ENCODE results near the gene ANTKMT. TPM values are rescaled to one million over a fixed set of nuclear protein-coding genes. Genes with fewer than 3 reads are reported as not detected.

ANTKMT gene
- total RNA-seq, 1 donor from 2014 or later: 26.0 TPM

DNA sequence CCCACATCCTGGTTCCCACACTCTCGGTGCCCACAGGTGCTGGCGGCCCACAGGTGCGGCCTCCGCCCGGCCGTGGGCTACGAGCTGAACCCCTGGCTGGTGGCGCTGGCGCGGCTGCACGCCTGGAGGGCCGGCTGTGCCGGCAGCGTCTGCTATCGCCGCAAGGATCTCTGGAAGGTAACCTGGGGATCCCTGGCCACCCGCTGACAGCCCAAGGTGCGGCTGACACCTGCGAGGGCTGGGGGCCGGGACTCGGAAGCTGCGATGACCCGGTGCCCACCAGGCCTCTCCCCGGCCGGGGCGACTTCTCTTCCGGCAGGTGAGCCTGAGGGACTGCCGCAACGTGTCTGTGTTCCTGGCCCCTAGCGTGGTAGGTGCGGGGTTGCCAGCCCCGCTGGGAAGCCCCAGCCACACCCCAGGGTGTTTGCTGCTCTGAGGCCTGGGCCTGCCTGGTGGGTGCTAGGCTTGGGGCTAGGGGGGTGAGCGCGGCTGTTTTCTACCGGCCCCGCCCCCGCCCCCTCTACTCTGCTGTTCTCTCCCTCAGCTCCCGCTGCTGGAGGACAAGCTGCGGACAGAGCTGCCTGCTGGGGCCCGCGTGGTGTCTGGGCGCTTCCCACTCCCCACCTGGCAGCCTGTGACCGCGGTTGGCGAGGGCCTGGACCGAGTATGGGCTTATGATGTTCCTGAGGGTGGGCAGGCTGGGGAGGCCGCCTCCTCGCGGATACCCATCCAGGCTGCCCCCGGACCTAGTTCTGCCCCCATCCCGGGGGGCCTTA is 1.0 kb downstream of the ANTKMT start:
- no peak for DNase-seq (ENCODE audit: extremely low spot score in 2 of 2)
- intact Hi-C loops (cut with DNase I): loop anchor here (5.0 kb wide), 1 partner anchor 65 kb away; the partner anchor contains the start of genes CHTF18 and RPUSD1
- peak overlapping the region; percentile 70 to 92 for H3K4me3 ChIP-seq
- H3K36me3 ChIP-seq: no peaks in the 10 kb centered on the region
- H3K27me3 ChIP-seq: no peaks in the 10 kb centered on the region
- peak overlapping the region; percentile 84 for H3K27ac ChIP-seq
- peaks cover 36% of the 10 kb centered on the region for H3K4me1 ChIP-seq
- H3K9me3 ChIP-seq: no peaks in the 10 kb centered on the region
- TF ChIP-seq POLR2AphosphoS5 (IDR thresholded peaks at IDR 0.05; ENCODE audit: insufficient read depth in 1 of 2, low read depth in 1 of 2): no peak
- no peak for TF ChIP-seq POLR2A (IDR thresholded peaks at IDR 0.05)
- TF ChIP-seq, protein P1, sequence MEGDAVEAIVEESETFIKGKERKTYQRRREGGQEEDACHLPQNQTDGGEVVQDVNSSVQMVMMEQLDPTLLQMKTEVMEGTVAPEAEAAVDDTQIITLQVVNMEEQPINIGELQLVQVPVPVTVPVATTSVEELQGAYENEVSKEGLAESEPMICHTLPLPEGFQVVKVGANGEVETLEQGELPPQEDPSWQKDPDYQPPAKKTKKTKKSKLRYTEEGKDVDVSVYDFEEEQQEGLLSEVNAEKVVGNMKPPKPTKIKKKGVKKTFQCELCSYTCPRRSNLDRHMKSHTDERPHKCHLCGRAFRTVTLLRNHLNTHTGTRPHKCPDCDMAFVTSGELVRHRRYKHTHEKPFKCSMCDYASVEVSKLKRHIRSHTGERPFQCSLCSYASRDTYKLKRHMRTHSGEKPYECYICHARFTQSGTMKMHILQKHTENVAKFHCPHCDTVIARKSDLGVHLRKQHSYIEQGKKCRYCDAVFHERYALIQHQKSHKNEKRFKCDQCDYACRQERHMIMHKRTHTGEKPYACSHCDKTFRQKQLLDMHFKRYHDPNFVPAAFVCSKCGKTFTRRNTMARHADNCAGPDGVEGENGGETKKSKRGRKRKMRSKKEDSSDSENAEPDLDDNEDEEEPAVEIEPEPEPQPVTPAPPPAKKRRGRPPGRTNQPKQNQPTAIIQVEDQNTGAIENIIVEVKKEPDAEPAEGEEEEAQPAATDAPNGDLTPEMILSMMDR (IDR thresholded peaks at IDR 0.05): no peak

DNA sequence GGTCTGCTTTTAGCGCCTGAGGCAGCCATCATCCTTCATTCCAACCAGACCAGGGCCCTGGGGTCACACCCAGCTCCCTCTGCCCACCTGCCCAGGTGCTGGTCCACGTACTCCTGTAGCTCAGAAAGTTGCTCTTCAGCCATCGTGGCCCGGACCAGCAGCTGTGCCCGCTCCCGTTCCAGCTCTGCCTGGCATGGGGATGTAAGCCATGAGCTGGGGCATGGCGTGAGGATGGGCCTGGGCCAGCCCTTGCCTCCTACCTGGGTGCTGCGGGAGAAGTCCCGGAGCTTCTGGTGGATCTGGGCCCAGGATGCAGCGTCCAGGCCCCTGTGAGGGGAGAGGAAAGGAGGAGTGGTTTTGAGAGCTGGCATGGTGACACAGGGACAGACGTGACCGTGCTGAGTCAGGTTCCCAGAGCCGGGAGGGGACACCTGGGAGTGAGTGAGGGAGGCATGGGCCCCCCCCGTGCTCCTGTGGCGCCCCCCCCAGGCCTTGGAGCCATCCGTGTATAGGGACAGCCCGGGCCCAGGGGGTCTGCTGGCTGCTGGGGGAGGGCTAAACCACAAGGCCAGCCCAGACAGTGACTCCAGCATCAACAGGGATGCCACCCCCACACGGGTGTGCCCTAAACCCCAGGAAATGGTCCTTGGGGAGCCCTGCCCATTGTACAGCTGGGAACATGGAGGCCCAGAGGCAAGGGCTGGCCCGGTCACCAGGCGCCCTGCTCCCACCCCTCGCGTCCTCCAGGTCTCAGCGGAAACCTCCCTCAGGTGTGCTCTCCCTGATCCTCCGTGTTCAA is 2.1 kb downstream of the ANTKMT start:
- no peak for TF ChIP-seq POLR2AphosphoS5 (IDR thresholded peaks at IDR 0.05; ENCODE audit: insufficient read depth in 1 of 2, low read depth in 1 of 2)
- no peak for TF ChIP-seq POLR2A (IDR thresholded peaks at IDR 0.05)
- TF ChIP-seq, protein P1 (IDR thresholded peaks at IDR 0.05): no peak
- H3K4me3 ChIP-seq: no peak overlapping the region
- DNase-seq (ENCODE audit: extremely low spot score in 2 of 2): no peak
- H3K27me3 ChIP-seq: no peaks in the 10 kb centered on the region
- no peaks in the 10 kb centered on the region for H3K36me3 ChIP-seq
- intact Hi-C loops (cut with DNase I): loop anchor here (5.0 kb wide), 1 partner anchor 64 kb away; the partner anchor contains the start of genes CHTF18 and RPUSD1
- H3K4me1 ChIP-seq: peaks cover 47% of the 10 kb centered on the region
- H3K9me3 ChIP-seq: no peaks in the 10 kb centered on the region
- no peak overlapping the region for H3K27ac ChIP-seq

- no peaks in the 10 kb centered on the region for H3K27me3 ChIP-seq
- intact Hi-C loops (cut with DNase I): loop anchor here (5.0 kb wide), 1 partner anchor 64 kb away; the partner anchor contains the start of genes CHTF18 and RPUSD1
- H3K36me3 ChIP-seq: no peaks in the 10 kb centered on the region
- H3K4me3 ChIP-seq: no peak overlapping the region
- H3K9me3 ChIP-seq: no peaks in the 10 kb centered on the region
- DNase-seq (ENCODE audit: extremely low spot score in 2 of 2): no peak
- no peak overlapping the region for H3K27ac ChIP-seq
- TF ChIP-seq, protein P1 (IDR thresholded peaks at IDR 0.05): no peak
- TF ChIP-seq POLR2AphosphoS5 (IDR thresholded peaks at IDR 0.05; ENCODE audit: insufficient read depth in 1 of 2, low read depth in 1 of 2) (no peak), POLR2A (IDR thresholded peaks at IDR 0.05) (no peak)
- H3K4me1 ChIP-seq: peaks cover 53% of the 10 kb centered on the region
Measured at GRCh38 chr16:723695-724094, 2.7 kb downstream of the ANTKMT start.

DNA sequence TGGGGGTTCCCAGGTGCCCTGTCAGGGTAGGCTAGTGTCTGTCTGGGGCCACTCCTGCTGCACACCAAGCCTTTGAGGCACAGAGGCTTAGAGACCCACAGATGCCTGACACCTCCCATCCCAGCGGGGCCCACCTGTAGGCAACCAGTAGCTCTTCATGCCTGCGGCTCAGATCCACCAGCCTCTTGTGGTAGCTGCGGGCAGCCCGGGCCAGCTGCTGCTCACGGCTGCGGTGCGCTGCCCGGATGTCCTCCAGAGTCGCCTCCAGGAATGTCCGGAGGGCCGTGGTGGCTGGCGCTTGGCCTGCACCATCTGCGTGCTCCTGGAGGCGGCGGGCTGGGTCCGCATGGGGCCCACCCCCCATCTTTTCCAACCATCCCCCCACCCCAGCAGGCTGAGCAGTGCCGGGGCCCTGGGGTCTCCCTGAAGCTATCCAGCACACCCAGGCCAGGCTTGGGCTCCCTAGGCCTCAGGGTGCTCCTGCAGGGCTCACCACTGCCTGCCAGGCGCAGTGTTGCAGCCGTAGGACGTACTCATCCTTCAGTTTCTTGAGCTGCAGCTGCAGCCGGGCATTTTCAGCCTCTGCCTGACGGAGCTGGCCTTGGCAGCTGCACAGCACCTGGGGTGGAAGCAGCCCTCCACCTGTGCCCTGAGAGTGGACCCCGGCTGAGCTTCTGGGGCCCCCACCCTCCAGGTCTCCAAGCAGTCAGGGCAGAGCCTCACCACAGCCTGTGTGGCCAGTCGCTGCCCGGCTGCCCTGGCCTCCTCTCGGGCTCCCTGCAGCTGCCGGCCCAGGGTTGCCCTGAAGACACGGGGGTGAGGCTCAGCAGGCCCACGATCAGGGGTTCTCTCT is 3.5 kb downstream of the ANTKMT start:
- no peak overlapping the region for H3K4me3 ChIP-seq
- H3K9me3 ChIP-seq: no peaks in the 10 kb centered on the region
- intact Hi-C loops (cut with DNase I): loop anchor here (5.0 kb wide), 1 partner anchor 63 kb away; the partner anchor contains the start of genes CHTF18 and RPUSD1
- no peak for DNase-seq (ENCODE audit: extremely low spot score in 2 of 2)
- H3K36me3 ChIP-seq: no peaks in the 10 kb centered on the region
- TF ChIP-seq, protein P1 (IDR thresholded peaks at IDR 0.05): no peak
- TF ChIP-seq POLR2AphosphoS5 (IDR thresholded peaks at IDR 0.05; ENCODE audit: insufficient read depth in 1 of 2, low read depth in 1 of 2) (no peak), POLR2A (IDR thresholded peaks at IDR 0.05) (no peak)
- no peaks in the 10 kb centered on the region for H3K27me3 ChIP-seq
- no peak overlapping the region for H3K27ac ChIP-seq
- peaks cover 59% of the 10 kb centered on the region for H3K4me1 ChIP-seq

All from vagina (tissue), 2 donors.